ENCODE results near the gene MPRIP.
"Not testable (repeated sequence)": the region's sequence is repeated elsewhere in the genome, so short reads cannot be mapped to it uniquely, and the experiment has no call there.

MPRIP gene

DNA sequence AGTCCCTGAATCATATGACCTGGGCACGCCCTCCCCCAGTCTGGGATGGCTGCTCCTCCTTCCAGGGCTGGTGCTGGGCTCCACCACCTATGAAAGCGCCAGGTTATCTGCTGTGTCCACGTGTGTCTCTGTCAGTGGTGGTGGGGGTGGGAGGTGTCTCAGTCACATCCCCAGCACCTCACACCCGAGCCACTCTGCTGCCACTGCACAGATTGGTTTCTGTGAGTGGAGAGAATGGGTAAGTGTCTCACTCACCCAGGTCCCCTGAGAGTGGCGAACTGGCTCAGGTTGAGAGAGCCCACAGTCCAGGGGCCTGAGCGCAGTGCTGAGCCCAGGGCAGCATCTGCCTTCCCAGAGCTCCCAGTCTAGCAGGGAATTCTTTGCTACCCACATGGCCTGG, 84.9 kb downstream of the MPRIP start:
- DNase-seq (ENCODE audit: low read depth) = no peak

DNA sequence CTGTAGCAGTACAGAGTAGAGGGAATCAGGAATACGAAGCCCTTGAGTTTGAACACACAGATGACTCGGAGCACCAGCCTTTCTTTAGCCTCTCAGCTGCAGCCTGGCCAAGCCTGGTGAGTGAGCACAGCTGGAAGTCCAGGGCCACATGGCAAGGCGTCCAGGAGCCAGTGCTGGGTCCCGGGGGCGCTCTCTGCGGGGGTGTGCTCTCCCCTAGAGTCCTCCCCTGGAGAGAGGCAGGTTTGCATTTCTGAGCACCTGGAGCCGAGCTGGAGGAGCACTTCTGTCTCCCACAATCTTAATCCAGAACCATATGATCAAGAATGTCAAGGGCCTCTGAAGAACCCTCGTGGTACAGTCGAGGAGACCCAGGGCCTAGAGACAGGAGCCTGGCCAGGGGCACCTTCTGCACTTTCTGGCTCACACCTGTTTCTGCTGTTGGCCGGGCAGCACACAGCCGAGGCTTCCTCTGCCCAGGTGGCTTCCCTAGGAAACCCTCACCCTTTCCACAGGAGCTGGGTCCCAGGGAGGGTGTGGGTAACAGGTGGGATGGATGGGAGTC, 85.6 kb downstream of the MPRIP start:
- no peak for DNase-seq (ENCODE audit: low read depth)

DNA sequence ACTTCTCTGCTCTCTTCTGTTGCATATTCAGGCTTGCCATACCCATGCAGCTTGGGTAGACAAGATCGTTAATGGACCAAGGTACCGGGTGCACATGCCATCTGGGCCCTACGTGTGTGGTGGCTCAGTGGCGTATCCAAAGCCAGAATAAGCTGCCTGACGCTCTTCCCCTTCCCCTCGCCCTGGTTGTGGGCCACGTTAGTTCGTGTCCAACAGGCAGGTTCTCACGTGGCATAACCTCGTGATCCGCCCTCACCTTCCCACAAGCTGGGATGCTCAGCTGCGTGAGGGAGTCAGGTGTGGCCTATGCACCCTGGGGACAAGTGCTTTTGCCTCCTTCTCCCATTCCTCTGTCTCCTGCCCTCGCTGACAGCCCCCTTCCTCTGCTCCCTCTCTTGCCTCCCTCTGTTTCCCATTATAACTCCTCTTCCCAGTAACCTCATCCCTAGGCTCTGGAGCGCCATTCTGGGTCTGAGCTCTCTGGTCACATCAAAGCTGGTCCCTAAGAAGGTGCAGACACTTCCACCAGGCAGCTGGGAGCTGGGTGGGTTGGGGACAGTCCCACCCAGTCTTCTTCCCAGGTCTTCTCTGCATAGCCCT, 86.3 kb downstream of the MPRIP start:
- no peak for DNase-seq (ENCODE audit: low read depth)

DNA sequence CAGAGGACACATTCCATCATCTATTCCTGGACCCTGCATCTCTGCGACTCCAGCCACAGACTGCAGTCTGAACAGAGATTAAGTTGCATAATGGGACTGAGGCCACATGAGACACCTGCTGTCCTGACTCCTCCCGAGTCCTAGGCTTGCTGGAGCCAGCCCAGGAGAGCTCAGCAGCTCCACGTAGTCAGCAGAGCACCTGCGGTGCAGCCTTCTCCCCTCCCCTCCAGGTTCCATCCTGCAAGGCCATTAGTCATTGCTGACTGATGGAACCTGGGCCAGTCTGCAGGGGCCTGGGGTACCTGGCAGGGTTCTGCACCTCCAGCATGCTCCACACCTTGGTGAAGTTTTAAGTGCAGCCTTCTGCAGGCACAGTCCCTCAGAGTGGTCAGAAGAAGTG, 87.2 kb downstream of the MPRIP start:
- DNase-seq (ENCODE audit: low read depth) = no peak

DNA sequence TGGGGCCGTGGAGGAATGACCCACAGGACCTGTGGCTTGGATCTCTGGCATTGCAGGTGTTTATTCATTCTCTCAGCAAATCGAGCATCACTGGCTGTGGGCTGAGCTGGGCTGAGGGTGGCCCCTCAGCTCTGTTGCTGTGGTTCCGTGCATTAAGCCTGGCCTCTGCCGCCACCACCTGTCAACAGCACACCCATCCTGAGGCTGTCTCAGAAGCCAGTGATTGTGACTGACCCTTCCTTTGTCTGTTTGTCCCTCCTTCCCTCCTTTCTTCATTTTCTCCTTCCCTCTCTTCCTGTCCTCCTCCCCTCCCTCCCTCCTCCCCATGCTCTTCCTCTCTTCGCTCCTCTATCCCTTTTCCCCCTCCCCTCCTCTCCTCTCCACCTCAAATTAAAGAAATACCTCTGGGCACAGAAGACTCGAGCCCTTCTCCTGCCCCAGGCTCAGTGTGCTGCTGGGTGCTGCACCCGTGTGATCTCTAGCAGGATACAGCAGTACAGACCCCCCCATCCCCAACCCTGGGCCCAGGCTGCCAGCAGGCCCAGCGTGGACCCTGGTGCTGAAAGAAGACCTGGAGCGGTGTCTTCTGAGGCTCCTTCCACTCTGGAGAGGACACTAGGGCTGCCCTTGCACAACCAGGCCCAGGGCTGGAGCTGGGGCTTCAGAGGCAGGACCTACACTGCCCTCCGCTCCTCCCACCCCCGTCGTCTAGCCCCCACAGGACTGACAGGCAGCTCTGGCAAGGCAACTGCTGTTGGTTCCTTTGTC, 88.0 kb downstream of the MPRIP start:
- no peak for DNase-seq (ENCODE audit: low read depth)

DNA sequence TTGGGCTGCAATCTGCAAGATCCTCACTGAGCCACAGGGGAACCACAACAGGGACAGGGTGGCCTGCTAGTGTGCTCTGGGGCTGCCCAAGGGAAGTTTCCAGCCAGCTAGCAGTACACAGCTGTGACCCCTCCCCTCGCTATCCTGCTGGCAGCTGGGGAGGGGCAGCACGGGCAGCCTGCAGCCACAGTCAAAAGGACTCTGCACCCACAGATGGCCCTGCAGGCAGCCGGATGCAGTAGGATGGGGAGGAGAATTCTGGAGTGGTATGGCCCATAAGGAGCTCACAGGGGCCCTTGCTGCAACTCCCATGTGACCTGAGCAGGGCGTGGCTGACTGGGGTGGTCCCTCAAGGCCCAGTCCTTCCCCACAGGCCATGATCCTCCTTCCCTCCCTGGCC, 89.6 kb downstream of the MPRIP start:
- no peak for DNase-seq (ENCODE audit: low read depth)

DNA sequence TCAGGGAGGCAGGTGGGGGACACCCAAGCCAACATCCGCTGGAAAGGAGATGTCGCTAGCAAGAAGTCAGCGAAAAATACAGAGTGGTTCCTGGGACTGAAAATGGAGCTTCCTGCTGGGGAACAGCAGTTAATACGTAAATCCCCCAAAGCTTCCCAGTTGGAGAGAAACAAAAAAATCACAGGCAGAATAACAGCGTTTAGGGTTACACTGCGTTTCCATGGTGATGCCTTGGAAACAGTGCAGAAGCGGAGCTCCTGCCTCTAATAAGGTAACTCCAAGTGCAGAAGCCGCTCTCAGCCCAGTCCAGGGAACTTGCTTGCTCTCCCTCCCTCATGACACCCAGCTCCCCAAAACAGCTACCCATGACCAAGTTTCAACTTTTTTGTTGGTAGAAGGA, 90.5 kb downstream of the MPRIP start:
- no peak for DNase-seq (ENCODE audit: low read depth)

DNA sequence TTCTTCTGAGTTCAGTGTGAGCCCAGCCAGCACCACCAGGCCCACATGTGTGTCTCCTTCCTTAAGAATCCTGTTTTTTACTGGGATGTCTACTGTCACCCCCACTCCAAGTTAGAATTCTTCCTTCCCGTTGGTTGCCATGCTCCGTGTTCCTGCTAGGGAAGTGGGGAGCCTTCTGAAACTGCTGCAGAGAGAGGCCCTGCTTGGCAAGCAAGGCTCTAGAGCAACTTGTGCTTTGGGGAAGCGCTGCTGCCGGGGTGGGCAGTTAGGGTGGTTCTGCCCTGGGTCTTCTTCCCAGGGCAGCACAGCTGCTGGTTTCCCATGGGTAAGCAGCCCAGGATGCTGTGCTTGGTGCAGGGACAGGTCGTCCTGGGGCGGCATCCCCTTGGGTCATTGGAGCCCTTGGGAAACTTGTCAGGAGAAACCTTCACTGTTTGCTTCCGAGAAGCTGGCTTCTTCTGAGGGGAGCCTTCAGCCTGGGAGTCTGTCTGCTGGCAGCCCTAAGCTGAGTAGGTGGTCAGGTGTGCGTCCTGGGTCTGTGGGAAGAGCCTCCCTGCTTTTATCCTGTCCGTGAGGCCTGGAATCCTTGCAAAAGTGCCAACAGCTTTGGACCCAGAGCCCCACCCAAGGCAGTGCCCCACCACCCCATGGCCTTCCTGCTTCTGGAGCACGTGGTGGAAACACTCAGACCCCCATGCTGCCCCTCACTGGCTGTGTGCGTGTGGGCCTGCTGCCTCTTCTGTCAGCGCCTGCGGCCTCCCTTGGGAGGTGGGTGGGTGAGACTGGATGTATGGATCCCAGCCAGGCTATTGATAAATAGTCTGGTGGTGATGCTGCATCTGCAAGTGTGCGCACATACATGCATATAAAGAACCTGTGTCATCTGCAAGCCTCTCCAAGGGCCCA, 92.0 kb downstream of the MPRIP start:
- no peak for DNase-seq (ENCODE audit: low read depth)

DNA sequence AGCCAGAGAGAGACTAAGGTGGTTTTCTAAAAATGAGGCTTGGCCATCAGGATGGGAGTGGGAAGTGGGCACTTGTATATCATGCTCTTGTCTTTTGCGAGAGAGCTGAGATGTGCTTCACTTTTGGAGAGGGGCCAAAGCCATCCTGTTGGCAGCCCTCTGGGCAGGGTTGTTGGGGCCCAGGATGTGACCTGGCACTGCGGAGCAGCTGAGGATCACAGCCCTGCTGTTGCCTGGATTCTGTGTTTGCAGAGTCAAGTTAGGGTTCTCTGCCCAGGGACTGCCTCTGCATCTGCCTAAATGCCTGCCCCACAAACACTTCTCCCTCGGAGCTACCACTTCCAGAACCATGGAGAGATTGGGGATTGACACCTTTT, 92.7 kb downstream of the MPRIP start:
- no peak for DNase-seq (ENCODE audit: low read depth)

DNA sequence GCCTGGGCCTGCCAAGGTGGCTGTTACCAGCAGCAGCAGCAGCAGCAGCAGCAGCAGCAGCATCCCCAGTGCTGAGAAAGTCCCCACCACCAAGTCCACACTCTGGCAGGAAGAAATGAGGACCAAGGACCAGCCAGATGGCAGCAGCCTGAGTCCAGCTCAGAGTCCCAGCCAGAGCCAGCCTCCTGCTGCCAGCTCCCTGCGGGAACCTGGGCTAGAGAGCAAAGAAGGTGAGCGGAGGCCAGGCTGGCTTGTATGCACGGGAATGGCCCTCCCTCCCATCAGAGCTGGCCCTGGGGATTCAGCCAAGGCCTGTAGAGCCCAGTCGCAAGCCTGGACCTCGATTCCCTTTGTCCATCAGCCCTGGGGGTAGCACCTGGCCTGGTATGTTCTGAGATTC, 94.0 kb downstream of the MPRIP start:
- DNase-seq (ENCODE audit: low read depth) = not testable (repeated sequence)

DNA sequence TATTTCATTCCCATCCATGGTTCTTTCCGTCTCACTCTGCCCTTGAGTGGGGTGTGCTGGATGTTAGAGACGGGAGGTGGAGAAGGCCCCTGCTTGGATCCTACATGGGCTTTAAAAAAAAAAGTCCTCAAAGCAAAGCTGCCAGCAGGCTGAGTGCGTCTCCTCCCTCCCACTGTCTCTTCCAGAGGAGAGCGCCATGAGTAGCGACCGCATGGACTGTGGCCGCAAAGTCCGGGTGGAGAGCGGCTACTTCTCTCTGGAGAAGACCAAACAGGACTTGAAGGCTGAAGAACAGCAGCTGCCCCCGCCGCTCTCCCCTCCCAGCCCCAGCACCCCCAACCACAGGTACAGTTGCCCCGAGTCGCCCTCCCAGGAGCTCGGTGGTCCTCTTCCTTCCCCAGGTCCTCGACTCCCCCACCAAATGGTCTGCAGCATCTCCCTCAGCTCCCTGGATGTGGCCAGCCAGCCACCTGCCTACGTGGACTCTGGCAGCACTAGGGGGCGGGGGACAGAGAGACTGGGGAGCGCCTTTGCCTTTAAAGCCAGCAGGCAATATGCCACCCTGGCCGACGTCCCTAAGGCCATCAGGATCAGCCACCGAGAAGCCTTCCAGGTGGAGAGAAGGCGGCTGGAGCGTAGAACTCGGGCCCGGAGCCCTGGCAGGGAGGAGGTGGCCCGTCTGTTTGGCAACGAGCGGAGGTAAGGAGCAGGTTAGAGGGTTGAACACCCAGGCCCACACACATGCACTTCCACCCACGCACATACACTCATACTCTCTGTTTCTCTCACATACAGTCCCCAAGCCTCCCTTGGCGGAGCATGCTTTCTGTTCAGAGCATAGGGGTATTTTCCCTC, 95.7 kb downstream of the MPRIP start:
- DNase-seq (ENCODE audit: low read depth) = no peak

DNA sequence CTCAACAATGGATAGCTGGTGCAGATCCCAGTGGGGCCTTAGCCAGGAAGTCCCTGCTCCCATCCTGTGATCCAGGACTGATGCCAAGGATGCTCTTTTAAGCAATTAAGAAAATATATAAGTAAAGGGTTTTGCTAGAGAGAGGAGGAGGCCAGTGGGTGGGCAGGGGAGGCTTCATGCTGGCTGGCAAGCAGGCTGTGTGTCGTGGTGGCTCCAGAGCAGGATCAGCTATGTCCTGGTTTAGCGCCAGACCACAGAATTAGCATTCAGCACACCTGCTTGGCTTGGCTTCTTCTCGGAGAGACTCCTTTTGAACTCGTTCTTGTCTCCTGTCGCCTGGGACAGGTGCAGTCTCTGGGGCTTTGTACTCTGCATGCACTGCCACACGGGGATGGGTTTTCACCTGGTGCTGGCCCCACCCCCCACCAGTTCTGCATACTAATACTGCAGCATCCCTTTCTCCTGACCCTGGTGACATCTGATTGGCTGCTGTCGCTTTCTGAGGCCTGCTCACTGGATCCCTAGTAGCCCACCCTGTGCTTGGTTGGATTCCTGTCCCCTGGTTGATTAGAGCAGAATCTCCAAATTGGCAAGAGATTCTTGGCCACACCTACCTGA, 97.8 kb downstream of the MPRIP start:
- DNase-seq (ENCODE audit: low read depth) = no peak

DNA sequence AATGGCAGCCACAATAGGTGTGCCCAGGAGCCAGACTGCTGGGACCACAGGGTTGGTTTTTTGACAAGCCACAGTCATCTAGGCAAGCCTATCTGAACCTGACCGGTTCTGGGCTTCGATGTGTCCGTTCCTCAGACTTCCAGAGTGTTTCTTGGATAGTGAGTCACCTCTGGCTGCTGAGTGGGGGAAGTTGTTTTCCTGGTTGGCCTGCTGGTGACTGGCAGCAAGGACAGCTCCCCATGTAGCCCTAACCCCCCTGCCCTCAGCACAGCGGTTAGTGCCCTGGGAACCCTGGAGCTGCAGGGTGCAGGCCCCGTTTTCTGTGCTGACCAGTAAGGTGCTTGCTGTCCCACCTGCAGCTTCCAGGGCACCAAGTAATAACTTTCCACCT, 98.3 kb downstream of the MPRIP start:
- DNase-seq (ENCODE audit: low read depth) = no peak

DNA sequence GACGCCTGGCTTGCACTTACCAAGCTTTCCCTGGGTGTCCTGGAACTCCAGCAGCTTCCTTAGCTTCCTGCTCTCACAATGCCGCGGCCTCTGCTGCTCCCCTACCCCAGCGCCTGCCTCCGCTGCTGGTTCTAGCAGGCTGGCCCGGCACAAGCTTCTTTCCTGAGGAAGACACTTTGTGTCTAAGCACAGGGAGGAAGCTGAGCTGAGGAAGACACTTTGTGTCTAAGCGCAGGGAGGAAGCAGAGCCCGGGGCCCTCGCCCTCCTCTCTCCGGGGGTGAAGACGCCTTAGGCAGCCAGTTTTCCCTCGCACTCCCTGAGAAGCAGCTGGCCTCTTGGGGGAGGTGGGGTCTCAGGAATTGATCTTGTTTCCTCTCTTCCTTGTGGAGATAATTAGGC, 99.0 kb downstream of the MPRIP start:
- no peak for DNase-seq (ENCODE audit: low read depth)

DNA sequence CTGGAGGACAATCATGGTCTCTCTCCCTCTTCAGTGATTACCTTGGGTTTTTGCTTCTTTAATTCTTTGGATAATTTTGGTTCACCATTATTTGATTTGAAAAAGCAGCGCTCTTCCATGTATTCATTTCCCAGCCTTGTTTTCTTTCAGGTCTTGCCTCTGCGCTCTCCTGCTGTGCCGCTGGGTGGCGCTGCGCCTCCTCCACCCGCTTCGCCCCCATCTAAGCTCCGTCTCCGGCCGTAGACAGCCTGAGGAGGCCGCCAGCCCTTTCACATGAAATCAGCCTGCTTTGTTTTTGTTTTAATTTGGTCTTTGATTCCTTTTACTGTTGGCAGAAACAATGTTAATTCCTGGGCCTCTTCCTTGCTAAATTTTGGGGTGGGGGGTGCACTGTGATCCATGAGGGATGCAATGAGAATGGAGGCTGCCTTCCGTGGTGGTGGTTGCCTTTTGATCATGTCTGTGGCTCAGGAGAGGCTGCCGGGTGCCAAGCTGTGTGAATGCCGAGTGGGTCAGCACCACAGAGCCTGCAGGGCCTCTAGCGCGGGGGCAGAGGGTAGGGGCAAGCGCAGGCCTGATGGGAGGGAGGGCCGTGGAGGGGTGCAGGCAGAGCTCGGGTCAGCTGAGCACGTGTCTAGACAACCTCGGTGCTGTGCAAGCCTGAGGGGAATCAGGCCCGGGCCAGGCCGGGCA, 99.7 kb downstream of the MPRIP start:
- no peak for DNase-seq (ENCODE audit: low read depth)

DNA sequence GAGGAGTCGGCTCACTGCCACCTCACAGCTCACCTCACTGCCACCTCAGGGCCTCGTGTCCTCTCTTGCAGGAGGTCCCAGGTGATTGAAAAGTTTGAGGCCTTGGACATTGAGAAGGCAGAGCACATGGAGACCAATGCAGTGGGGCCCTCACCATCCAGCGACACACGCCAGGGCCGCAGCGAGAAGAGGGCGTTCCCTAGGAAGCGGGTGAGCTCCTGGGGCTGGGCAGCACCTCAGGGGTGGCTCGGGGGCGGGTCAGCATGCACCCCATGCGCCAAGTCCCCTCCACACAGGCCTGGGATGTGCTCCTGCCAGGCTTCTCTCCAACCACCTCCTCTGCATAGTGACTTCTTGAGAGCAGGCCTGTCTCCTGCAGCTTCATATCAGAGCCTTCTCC, 100.3 kb downstream of the MPRIP start:
- DNase-seq (ENCODE audit: low read depth) = no peak

DNA sequence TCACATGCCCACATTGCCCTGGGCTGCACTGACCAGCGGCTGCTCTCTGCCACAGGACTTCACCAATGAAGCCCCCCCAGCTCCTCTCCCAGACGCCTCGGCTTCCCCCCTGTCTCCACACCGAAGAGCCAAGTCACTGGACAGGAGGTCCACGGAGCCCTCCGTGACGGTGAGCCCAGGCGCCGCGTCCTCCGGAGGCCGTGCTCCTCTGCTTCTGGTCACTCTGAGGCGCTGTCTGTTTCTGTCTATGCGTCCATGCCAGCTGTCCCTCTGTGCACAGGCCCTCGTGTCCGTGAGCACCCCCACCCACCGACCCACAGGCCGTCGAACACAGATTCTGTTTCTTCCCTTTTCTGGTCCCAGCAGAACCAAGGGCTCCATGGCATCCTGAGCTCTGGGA, 101.2 kb downstream of the MPRIP start:
- no peak for DNase-seq (ENCODE audit: low read depth)

DNA sequence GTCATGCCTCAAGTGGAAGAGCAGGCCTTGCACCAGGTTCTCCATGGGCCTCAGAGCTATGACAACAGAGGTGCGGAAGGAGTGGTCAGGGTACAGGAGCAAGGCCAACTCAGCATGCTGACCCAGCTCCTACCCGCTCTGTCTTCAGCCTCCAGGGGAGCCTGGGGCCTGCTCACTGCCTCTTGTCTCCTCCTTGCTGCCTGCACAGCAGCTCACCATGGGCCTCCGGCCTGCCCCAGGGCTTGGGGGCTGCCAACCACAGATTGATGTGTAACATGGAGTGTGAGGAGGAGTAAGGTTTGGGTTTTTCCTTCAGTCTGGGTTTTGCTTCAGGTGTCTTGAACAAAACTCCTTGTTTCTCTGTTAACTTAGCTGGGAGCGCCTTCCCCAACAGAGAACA, 101.8 kb downstream of the MPRIP start:
- DNase-seq (ENCODE audit: low read depth) = no peak

DNA sequence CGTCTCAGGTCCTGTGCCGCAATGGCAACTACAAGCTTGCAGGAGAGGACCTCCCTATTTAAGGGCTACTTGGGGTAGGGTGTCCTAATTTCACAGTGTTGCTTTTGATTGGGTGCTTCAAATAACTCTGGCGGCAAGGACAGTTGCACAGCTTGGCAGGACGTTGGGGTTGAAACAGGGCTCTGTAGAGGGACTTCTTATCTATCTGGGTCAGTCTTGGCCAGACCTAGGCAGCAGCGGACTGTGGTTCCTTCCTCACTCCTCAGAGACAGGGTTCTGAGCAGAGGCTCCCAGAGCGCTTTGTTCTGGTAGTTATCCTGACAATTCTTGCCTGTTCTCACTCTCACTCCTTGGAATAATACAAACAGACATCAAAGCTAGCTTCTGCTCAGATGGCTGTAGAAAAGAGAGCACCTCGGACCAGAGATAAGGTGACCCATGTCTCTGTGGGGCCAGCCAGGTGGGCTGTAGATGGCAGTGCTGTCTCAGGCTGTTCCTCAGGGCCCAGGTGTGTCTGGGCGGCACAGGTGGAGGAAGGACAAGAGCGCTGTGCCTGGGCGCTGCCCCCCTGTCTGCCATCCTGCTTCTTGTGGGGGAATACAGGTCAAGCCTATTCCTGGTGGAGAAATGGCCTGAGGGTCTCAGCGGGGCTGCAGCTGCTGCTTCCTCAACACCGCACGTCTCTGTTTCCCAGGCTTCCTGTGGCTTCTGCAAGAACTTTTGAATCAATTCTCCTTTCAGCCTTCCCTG, 102.8 kb downstream of the MPRIP start:
- DNase-seq (ENCODE audit: low read depth) = no peak

DNA sequence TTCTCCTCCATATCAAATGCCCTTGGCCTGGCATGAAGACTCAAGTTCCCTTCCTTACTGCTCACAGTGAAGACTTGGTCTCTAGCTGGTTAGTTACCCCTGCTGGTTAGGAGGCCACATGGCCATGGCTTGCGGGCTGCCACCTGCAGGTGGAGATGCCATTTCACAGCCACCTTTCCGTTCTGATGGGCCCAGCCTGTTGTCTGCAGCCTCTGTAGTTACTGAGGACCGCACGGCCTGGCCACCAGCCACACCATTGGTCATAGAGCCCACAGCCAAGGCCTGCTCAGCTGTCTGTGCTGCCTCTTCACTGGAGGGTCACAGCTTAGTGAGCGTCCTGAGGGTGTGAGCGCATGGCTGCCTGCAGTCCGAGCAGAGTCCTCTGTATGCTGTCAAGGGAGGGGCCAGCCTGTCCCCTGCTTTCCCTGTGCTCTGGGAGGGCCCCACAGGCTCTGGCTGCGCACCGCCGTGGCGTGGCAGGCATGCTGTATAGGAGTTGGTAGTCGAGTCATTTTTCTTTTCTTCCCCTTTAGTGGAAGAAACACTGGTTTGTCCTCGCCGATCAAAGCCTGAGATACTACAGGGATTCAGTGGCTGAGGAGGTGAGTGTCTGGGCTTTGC, 104.6 kb downstream of the MPRIP start:
- DNase-seq (ENCODE audit: low read depth) = no peak
